HG03460 (cell line): ENCODE results near the gene SOSTDC1.
"Not testable (repeated sequence)": the region's sequence is repeated elsewhere in the genome, so short reads cannot be mapped to it uniquely, and the experiment has no call there.

Source experiments
- ATAC-seq: cut with Tn5 transposase; IDR thresholded peaks from one replicate; pipeline ENCODE4 v1.9.1; 2021; ENCODE audit not compliant: unreplicated experiment

SOSTDC1 gene

DNA sequence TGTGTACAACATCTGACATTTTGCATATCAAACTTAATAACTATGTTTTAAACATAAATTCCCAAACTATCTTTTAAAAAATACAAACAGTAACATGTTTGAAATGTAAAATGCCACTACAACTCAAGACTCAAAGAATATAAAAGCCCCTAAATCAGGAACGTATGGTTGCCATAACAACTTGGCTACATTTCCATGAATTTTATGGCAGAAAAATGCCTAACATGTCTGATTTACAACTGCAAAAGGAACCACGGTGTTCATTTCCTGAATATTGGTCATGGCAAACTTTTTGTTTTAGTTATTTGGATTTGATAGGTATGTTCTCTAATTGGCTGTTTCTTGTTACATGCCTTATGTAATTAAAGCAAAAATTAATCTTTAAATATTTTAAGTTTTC, 2.0 kb downstream of the SOSTDC1 start:
- ATAC-seq = no peak

DNA sequence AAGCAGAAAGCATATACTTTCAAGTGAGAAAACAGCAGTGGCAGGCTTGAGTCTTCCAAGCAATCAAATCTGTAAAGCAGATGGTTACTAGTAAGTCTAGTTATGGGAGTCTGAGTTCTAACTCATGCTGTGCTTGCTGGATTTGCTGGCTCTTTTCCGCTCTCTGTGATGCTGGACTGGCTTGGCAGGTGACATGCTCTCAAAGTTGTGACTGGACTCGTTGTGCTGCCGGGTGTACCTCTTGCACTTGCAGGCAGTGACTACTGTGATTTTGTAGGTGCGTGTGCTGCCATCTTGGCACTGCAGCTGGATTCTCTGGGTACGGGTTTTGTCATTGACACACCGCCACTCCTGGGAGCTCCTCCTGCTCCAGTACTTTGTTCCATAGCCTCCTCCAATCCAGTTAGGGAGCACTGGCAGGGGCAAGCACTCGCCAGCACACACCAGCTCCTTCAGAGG, 3.1 kb downstream of the SOSTDC1 start:
- no peak for ATAC-seq

DNA sequence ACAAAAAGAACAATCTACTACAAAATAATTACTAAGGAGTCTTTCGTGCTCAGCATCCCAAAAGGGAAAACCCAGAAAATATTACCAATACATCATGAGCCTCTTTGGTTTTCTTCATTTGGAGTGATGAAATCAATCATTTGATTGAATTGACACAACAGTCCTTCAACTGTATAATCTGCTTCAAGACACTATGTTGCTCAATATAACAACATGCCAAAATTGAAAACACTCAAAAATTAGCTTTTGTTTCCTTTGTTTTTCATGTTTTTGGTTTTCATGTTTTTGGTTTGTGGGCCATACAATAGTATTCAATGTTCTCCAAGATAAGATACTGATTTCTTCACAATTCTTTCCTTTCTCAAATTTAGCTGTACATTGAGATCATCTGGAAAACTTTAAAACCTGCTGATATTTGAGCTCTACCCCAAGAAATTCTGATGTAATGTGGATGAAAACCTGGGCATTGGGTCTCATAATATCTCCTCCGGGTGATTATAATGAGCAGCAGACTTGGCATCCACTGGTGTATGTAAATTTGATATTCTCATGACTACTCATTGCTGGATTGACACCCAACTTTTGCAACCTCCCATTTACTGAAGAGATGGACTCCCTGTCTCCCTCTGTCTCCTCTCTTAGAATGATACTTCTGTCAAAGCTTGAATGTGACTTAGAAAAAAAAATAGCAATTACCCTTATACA, 4.6 kb downstream of the SOSTDC1 start:
- no peak for ATAC-seq

DNA sequence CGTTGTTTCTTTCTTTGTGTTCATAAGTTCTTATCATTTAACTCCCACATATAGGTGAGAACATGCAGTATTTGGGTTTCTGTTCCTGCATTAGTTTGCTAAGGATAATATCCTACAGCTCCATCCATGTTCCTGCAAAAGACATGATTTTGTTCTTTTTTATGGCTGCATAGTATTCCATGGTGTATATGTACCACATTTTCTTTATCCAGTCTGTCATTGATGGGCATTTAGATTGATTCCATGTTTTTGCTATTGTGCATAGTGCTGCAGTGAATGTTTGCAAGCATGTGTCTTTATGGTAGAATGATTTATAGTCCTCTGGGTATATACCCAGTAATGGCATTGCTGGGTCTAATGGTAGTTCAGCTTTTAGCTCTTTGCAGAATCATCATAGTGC, 9.2 kb downstream of the SOSTDC1 start:
- ATAC-seq = not testable (repeated sequence)

DNA sequence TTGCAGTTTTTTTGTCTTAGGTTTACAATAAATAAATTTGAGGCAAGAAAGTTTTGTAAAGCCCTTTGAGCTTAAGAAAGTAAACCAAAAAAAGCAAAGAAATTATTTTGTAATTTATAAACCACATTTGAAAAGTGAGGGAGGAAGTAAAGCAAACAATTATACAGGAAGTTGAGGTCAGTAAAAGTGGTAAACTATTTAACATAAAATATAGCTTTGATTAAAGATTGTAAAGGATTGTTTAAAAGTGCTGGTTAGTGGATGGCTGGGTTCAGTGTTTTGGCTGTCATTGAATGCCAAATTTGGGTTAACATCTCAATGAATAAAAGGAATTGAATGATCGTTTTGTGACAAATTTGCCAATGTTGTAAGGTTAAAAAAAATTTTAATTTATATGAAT, 9.9 kb downstream of the SOSTDC1 start:
- ATAC-seq = no peak

DNA sequence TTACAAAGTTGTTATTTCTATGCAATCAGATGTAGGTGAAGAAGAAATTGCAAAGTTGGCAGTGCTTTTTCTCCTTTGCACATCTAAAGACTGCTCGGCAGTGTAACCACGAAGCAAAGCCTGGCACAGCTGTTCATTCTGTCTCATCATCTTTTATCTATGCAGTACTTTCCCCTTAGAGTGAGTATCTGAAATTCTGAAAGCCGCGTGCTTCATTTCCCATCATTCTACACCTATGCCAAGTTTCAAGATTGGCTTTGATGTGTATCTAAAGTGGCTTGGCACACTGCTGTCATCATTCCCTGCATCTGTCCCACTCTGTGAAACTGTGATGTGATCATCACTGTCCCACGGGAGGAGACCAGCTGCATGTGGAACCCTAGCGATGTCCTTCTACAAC, 15.2 kb downstream of the SOSTDC1 start:
- no peak for ATAC-seq

DNA sequence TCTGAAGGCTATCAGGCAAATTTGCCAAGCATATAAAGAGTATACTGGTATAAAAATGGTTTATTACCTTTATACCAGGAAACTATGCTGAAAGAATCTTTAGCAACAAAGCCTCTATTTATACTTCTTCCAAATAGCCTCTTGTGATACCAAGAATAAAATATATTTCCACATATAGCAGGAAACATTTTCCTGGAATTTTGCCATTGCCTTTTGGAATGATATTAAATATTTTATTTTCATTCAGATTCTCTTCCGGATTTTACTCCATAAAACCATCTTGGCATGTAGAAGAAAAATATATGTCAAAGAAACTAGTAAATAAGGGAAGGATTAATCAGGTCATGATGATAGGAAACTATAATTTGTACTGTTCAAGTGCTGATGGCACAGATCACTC, 17.7 kb downstream of the SOSTDC1 start:
- no peak for ATAC-seq

DNA sequence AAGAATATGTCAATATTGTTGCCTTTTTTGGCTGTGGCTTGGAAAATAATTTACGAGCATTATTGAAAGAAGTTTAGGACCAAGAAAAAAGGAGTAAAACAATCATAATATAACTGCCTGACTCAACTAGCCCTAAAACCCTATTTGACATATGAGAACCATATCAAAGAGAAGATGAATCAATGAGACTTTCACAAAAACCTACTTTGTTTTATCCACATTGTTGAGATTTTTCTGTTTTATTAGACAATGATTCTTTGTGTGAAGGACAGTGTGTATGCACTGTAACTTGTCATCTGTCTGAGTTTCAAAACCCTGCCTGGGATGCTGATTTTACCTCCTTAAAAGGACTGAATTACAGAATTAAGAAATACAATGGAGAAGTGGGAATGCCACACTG, 19.0 kb downstream of the SOSTDC1 start:
- no peak for ATAC-seq

DNA sequence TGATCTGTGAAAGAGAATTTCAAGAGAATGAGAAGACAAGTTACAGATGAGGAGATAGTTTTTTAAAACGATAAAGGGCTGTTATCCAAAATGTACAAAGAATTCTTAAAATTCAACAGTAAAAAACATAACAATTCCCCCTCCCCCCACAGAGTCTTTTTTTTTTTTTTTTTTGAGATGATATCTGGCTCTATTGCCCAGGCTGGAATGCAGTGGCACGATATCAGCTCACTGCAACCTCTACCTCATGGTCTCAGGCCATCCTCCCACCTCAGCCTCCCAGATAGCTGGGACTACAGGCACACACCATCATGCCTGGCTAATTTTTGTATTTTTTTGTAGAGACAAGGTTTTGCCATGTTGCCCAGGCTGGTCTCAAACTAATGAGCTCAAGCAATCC, 21.7 kb downstream of the SOSTDC1 start:
- not testable (repeated sequence) for ATAC-seq

DNA sequence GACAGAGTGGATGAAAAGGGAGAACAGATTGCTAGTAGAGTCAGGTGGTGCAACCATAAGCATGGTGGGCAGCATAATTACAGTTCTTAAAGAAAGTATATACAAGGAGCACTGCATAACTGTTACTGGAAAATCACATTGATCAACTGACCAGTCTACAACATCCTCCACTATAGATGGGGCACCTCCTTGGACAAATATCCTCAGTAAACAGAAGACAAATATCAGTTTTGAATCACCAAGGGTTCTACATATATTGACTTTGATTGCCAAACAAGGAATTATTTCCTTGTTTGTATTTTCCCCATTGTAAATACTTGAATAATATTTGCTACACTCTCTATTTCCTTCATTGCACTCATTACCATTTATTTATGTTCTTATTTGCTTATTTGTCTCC, 26.6 kb downstream of the SOSTDC1 start:
- ATAC-seq = no peak

DNA sequence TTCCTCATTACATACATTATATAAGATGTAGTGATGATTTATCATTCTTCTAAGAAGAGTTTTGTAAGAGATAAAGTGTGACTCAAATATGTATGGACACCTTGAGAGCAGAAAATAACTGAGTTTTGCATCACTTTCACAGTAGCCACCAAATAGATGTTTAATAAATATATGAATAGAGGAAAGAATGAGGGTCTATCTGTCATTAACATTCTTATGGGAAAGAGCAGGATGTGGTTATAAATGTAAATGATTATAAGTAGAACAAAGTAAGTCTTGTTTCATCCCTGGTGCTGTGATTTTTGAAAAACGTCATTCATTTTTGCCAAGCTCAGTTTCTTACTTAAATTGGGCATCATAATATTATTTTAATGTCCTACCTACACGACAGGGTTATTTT, 29.2 kb downstream of the SOSTDC1 start:
- ATAC-seq = no peak

DNA sequence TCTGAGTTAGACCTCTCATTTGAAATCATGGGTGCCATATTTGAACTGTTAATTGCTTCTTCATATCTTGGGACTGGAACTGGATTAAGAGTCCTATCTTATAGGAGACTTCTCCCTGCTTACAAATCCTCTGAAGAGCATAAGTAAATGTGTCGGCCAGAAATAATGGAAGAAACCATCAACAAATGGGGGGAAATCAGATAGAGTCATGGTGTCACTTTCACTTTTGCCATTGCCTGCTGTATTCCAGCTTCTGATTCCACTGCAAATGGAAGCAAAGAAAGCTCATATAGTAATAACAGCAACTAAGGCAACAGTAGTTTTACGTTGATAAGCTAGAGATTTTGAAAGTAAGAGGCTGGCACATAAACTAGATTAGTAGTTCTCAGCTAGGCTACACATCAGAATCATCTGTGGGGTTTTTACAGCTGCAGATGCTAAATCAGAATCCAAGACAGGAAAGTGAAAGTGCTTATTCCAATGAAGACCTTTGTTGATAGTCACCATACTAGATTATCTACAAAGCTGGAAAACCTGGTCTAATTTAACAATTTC, 31.9 kb downstream of the SOSTDC1 start:
- no peak for ATAC-seq

DNA sequence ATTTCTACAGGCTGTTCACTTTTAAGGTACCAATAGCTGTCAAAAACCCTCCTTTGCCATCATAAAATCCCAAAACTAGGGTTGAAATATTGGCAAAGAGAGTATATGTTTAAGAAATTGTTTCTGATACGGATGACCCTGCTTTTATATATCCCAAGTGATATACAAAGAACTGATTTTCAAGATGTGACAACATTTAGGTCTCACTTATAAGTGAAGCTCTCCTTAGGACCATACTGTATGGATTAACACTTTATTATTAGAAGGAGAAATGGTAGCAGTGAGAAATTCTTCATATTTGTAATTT, 33.2 kb downstream of the SOSTDC1 start:
- no peak for ATAC-seq

DNA sequence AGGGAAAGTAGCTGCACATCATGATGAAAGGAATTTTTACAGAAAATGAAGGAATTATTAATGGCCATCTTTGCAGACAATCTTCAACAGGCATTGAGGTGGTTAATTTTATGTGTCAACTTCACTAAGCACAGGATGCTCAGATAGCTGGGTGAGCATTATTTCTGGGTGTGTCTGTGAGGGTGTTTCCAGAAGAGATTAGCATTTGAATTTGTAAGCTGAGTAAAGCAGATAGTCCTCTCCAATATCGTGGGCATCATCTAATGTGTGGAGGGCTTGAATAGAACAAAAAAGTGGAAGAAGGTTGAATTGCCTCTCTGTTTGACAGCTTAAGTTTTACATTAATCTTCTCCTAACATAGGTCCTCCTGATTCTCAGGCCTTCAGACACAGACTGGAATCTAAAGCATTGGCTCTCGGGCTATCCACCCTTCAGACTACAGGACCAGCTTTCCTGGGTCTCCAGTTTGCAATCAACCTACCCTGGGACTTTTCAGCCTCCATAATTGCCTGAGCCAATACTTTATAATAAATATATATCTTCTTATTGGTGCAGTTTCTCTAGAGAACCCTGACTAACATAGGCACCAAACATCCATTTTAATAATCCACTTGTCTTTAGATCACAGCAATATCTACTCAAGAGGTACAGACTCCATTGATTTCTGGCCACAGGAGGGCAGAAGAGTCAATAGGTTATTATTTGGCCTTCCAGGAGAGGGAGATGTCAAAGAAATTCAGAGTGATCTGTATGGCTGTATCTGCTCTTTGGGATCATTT, 33.7 kb downstream of the SOSTDC1 start:
- peak; percentile 51 for ATAC-seq

DNA sequence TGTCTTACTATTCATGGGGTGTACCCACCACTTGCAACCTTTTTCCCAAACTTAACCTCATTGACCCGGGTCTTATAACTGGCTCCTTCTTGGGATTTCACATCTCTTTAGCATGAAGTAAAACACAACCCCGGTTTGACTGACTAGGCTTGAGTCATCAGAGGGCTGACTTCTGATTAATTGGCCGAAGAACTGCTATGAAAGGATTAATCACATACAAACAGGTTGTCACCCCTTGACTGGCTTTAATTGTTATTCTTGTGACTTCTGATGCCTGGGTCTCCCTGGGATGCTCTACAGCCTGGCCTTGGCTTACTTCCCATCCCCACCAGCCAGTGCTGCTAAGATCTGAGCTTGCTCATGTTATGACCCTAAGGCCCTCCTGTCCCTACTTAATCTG, 35.4 kb downstream of the SOSTDC1 start:
- ATAC-seq = no peak

DNA sequence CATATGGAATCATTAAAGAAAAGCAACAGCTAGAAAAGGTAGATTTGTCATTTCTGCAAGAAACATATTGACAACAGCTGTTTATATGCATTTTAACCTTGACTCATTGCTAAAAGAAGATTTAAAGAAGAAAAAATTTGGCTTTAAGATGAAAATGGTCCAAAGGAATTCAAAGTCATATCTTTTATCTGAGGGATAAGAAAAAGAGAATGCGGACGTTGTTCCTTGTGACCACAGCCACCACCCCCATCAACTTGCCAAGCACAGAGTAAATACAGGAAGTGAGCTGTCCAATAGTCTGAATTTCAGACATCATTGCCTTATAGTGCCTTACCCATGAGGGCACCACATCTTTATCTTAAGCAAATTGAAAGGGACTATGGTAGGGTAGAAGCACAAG, 36.9 kb downstream of the SOSTDC1 start:
- no peak for ATAC-seq

DNA sequence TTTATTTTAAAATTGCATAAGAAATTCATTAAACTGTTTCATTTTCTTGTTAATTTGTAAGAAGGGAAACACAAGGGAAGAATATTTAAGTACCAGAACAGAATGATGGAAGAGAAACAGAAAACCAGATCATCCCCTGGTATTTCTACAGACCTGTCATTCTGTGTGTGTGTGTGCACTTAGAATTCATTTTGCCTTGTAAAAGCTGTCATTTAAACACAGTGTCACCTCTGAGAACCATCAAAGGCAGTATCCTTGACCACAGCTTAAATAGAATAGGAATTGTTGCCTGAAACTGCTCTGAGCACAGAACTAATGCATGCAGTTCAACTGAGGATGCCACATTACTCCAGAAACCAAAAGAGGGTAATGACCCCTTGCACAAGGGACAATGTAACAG, 37.4 kb downstream of the SOSTDC1 start:
- no peak for ATAC-seq

DNA sequence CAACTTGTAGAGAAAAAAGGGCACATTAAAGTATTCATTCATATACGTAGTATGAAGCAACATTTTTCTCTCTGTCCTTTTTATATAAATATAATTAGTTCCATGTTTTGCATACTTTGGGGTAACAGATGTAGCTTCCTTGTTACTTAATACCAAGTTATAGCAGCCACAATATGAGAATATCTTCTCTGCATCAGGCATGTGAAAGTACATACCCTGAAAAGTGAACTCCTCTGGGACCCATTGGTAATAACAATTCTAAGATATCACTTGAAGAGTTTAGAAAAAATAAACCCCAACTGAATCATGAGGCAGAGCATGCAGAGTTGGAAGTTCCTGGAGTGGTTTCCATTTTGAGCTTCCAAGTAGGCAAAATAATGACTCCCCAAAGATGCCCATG, 41.8 kb downstream of the SOSTDC1 start:
- no peak for ATAC-seq

DNA sequence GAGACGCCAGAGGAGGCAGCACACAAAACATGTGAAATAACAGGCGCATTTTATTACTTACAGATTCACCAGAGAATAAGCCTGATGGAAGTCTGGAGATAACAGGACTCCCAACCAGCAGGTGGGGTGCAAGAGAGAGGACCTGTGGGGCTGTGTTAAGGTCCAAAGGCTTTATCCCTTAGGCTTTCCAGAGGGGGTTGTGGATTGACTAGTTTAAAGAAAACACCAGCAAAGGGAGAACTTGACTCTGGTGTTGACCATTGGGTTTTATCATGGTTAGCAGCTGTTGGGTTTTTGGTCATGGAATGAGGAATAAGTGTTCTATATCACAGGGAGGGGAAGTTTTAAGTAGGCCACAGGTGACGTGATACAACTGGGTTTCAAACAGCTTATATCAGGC, 42.6 kb downstream of the SOSTDC1 start:
- ATAC-seq = no peak

DNA sequence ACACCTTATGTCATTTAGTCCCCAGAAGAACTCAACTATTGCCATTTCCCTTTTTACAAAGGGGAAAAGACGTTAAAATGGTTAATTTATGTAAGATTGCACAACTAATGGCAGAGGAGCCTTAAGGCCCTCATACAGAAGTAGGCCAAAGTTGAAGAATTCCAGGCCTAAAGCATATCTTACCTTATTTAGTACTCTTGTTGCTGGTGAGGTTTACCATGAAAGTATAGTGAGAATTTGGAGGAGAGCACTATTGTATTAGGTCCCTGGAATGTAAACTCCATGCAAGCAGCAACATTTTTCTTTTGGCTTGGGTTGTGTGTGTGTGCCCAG, 43.5 kb downstream of the SOSTDC1 start:
- ATAC-seq = no peak

DNA sequence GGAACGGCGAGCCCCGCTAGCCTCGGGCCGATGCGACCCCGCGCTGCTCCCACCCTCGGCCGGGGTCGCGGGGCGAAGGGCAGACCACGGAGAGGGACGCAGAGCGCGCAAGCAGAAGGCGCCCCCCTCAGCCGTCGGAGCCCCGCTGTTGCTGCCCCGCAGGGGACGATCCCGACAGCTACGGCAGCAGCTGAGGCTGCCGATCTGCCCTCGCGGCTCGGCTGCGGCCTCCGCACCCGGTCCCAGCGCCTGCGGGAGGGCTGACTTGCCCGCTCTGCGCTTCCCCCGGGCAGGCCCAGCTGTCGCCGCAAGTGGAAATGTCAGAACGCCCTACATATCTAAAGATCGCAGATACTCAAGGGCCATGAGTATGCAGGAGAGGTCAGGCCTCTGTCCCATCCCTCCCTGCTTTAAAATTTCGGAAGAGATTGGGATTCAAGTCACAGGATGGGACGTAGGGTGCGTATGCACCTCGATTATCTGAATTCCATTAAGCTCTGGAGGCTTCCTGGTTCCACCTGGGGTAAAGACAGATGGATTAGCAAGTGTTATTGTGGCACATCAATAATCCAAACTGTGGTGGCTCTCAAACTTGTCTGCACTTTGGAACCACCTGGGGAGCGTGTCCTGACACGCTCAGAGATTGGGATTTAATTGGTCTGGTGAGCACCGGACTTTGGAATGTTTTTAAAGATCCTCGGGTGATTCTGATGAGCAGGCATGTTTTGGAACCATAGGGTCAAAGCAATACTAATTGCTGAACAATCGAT, 44.0 kb downstream of the SOSTDC1 start, which contains the start of gene CRPPA:
TSS of gene CRPPA (minus strand) at position 206 of the 770 bp plus-strand sequence. CDS start 216 bp downstream, outside the sequence.
- ATAC-seq = peak; percentile 31
